ES-I3 (cell line): ENCODE data around the gene ZFP1.
"Not testable (repeated sequence)": the region's sequence is repeated elsewhere in the genome, so short reads cannot be mapped to it uniquely, and the experiment has no call there.

Experiments
- H3K36me3 ChIP-seq: 2 replicates; pipeline ENCODE4 v1.6.1; 2013; ENCODE audit warnings: mild to moderate bottlenecking, low read length, control low read depth, moderate library complexity; ENCODE audit not compliant: insufficient read depth
- H3K4me1 ChIP-seq: 2 replicates; pipeline ENCODE4 v1.6.1; 2013; ENCODE audit warnings: mild to moderate bottlenecking, control low read depth, low read length; ENCODE audit not compliant: insufficient read depth
- H3K9ac ChIP-seq: 2 replicates; pipeline ENCODE4 v1.6.1; 2013; ENCODE audit warnings: low read depth, mild to moderate bottlenecking, low read length, moderate library complexity
- H3K9me3 ChIP-seq: 2 replicates; pipeline ENCODE4 v1.6.1; 2013; ENCODE audit warnings: mild to moderate bottlenecking, low read length, moderate library complexity; ENCODE audit not compliant: control insufficient read depth, insufficient read depth

The ZFP1 gene

DNA sequence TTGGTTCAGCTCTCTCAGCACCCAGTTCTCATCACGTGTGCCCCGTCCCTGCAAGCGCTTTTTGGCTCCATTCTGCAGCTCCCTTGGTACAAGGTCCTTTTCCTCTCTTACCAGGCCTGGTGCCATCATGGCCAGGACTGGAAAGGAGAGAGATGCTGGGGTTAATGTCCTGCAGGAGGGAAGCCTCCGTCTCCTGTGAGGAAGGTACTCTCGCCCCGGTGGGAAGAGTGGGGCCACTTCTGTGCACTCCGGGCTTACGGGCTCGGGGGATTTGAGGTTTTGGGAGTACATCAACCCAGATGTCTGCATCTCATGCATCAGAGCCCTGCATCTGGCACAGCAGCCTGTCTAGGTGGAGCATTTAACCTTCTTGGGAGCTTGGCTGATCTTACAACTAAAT is 48.5 kb downstream of the ZFP1 start:
- H3K9ac ChIP-seq: no peak overlapping the region
- no peaks in the 10 kb centered on the region for H3K36me3 ChIP-seq
- no peaks in the 10 kb centered on the region for H3K4me1 ChIP-seq
- H3K9me3 ChIP-seq: no peaks in the 10 kb centered on the region; the same call in 1 of the 2 replicates

- Histone ChIP-seq H3K4me1 (no peaks in the 10 kb centered on the region), H3K36me3 (no peaks in the 10 kb centered on the region), H3K9ac (no peak overlapping the region), H3K9me3 (no peaks in the 10 kb centered on the region; the same call in 1 of the 2 replicates)
Measured at GRCh38 chr16:75197522-75198134, 49.3 kb downstream of the ZFP1 start.

DNA sequence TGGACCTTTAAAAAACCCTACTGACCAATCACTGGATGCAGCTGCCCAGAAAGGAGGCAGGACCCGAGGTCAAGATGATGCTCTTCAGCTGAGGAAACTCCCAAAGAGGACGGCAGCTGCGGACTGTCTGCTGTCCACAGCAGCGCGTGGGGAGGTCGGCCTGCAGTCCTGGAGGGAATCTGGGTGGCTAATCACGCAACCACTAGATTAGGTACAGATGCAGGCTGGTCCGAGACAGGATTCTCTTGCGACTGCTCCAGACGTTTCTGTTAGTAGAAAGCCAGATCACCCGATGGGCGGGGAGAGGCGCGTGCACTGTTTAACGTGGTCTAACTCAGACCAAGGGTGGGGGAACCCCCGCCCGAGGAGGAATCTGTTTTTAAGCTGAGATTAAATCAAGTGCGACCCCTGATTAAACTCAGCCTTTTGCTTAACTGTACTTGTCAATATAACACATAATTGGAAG is 49.8 kb downstream of the ZFP1 start:
- Histone ChIP-seq H3K9me3 (no peaks in the 10 kb centered on the region; the same call in 1 of the 2 replicates), H3K4me1 (no peaks in the 10 kb centered on the region), H3K36me3 (no peaks in the 10 kb centered on the region), H3K9ac (no peak overlapping the region)

- no peaks in the 10 kb centered on the region for H3K36me3 ChIP-seq
- no peak overlapping the region for H3K9ac ChIP-seq
- H3K4me1 ChIP-seq: peaks cover 3% of the 10 kb centered on the region; the same call in 1 of the 2 replicates
- no peaks in the 10 kb centered on the region; the same call in 1 of the 2 replicates for H3K9me3 ChIP-seq
Measured at GRCh38 chr16:75202069-75202590, 53.8 kb downstream of the ZFP1 start.

GRCh38 chr16:75203096-75203495 is 54.8 kb downstream of the ZFP1 start:
- Histone ChIP-seq H3K36me3 (no peaks in the 10 kb centered on the region), H3K9me3 (no peaks in the 10 kb centered on the region; the same call in 1 of the 2 replicates)

DNA sequence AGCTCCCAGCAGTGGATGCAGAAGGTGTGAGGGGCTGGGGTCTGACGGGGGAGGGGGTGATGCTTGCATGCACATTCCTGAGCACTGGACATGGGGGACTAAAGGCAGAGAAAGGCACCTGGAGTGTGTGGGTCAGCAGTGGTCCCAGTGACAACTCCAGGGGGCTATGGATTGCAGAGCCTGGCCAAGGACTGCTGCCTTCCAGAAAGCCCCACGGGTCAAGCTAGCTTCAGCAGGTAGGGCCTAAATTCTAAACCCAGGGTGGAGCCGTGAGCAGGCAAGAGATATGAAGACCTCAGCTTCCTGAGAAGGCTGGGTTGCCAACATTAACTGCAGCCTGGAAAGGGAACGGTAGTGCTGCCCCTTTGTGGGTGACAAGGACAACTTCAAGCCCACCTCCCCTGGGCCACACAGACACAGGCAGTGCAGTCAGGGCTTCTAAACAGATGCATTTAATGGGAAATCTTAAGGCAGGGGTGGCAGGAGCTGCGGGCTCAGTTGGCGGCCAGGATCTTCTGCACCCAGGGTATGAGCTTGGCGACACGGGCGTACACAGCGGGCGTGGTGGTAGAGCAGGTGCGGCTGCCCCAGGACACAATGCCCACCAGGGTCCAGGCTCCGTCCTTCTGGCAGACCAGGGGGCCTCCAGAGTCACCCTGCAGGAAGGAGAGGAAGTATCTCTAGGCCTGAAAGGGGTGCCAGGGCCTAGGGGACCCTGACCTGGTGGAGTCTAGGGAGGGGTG is 55.5 kb downstream of the ZFP1 start:
- H3K4me1 ChIP-seq: peaks cover 3% of the 10 kb centered on the region; the same call in 1 of the 2 replicates
- H3K36me3 ChIP-seq: no peaks in the 10 kb centered on the region
- H3K9ac ChIP-seq: no peak overlapping the region
- H3K9me3 ChIP-seq: no peaks in the 10 kb centered on the region; the same call in 1 of the 2 replicates

More at GRCh38 chr16:75203096-75203495, 54.8 kb downstream of the ZFP1 start:
- peaks cover 3% of the 10 kb centered on the region; the same call in 1 of the 2 replicates for H3K4me1 ChIP-seq
- no peak overlapping the region for H3K9ac ChIP-seq

DNA sequence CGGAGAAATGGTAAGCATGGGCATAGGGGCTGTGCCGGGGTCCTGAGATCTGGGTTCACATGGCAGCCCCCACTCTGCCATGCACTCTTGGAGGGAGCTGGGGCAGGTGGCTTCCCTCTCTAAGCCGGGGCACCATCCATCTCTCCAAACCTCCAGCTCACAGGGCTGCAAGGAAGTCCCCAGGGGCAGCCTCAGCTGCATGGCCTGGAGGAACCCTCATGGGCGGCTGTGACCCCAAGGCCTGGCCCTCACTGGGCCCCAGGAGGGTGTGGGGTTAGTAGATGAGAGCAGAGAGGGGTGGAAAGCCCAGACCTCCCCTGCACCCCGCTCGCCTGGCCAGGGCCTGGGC is 56.1 kb downstream of the ZFP1 start:
- peaks cover 3% of the 10 kb centered on the region; the same call in 1 of the 2 replicates for H3K4me1 ChIP-seq
- H3K36me3 ChIP-seq: no peaks in the 10 kb centered on the region
- no peak overlapping the region for H3K9ac ChIP-seq
- H3K9me3 ChIP-seq: no peaks in the 10 kb centered on the region; the same call in 1 of the 2 replicates

GRCh38 chr16:75204905-75205304 is 56.6 kb downstream of the ZFP1 start:
- H3K4me1 ChIP-seq, H3K36me3 ChIP-seq, H3K9me3 ChIP-seq, H3K9ac ChIP-seq: not testable (repeated sequence)

DNA sequence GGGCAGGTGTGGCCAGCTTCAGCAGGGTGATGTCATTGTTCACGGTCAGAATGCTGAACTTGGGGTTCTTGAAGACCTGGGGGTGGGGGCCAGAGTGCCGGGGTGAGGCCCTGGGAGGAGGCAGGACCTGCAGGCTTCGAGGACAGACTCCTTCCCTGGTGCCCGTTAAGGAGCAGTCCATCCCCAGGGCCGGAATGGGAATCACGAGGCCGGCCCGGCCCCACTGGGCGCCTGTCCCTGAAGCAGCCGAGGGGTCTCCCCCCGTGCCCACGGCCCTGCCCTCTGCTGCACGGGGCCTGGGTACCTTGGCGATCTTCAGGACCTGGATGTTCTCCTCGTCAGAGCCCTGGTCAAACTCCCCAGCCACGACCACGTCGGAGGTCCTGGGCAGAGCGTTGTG is 57.1 kb downstream of the ZFP1 start:
- H3K4me1 ChIP-seq, H3K9me3 ChIP-seq, H3K36me3 ChIP-seq, H3K9ac ChIP-seq: not testable (repeated sequence)

DNA sequence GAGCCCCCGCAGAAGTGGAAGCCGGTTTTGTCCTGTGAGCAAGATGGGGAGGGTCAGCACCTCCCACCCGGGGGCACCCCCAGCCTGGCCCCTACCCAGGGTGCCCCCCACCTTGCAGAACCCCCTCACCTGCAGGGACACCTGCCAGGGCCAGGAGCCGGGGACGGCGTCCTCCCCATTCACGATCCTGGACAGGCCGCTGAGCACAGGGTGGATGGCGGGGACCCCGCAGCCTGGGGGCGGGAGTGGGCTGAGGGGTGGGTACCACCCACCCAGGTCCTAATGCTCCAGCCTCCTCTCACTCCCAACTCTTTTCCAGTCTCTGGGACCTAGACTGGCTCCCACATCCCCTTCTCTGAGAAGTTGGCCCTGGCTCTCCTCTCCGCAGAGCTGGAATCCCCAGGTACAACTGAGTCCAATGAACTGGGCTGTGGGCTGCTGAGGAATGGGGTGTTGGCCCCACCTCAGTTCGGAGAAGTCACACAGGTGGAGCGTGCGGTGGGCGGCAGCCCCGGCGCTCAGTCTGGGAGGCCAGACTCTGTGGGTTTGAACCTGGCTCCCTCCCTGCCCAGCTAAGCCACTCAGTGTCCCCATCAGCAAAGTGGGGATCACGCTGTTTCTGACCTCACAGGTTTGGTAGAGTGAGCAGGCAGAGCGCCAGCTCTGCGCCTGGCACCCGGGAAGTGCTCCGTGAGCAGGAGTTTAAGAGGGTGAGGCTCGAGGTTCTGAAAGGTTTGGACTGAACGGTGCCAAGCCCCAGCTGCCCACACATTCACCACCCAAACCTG is 57.8 kb downstream of the ZFP1 start:
- H3K9ac ChIP-seq, H3K36me3 ChIP-seq, H3K9me3 ChIP-seq, H3K4me1 ChIP-seq: not testable (repeated sequence)

DNA sequence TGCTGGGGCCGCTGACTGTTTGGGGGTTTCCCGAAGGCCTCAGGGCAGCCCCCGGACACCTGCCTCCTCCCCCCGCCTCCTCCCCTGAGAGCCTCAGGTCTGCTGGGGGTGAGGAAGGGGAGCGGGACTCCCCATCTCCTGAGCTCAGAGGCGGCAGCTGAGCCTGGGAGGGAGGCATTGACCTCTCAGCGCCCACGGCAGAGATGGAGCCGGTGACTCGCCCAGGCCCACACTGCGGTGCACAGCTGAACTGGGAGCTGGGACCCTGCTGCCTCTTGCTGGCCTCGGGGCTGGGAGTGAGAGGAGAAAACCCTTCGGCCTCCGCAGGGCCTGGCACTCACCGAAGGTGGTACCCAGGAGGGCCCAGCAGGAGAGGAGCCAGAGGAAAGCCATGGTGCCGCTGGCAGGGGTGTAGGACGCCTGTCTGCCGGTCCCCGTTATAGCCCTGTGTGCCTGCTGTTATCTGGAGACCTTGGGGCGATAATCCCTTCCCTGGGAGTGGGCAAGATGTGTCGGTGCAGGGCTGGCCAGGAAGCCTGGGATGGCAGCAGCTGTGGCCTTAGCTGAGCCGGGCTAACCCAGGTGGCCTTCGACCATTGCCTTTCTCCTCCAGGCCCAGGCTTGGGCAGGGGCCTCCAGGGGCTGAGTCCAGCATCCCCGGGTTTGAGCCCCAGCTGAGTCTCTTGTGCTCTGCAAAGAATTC is 58.6 kb downstream of the ZFP1 start, which contains the start of gene CTRB2:
TSS of gene CTRB2 (minus strand) at position 413 of the 703 bp plus-strand sequence. CDS start at position 393, 20 bp downstream.
- Histone ChIP-seq H3K4me1 (peaks cover 3% of the 10 kb centered on the region; the same call in 1 of the 2 replicates), H3K36me3 (no peaks in the 10 kb centered on the region), H3K9me3 (no peaks in the 10 kb centered on the region; the same call in 1 of the 2 replicates), H3K9ac (no peak within 1 kb of the TSS)

DNA sequence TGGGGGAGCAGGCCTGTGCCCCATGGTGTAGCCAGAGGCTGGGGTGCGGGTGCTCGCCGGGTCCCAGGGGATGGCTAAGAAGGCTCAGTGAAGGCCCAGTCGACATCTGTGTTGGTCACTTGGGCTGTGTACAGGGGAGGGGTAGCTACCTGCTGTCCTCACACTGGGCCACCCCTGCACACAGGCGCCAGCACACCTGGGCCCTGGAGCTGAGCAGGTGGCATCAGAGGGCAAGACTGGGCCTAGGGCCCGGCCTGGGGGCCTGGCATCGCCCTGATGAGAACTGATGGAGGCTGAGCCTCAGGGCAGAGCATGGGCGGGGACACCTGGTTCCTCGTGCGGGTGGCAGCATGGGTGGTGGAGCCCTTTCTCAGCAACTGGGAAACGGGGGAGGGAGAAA is 59.5 kb downstream of the ZFP1 start:
- H3K36me3 ChIP-seq: no peaks in the 10 kb centered on the region
- H3K9ac ChIP-seq: no peak overlapping the region
- H3K9me3 ChIP-seq: no peaks in the 10 kb centered on the region; the same call in 1 of the 2 replicates
- H3K4me1 ChIP-seq: peaks cover 3% of the 10 kb centered on the region; the same call in 1 of the 2 replicates

GRCh38 chr16:75208242-75208825 is 60.0 kb downstream of the ZFP1 start:
- no peak overlapping the region for H3K9ac ChIP-seq
- no peaks in the 10 kb centered on the region; the same call in 1 of the 2 replicates for H3K9me3 ChIP-seq
- no peaks in the 10 kb centered on the region for H3K36me3 ChIP-seq
- H3K4me1 ChIP-seq: peaks cover 3% of the 10 kb centered on the region; the same call in 1 of the 2 replicates
